ENCODE results near the gene ST6GALNAC1.

- TF ChIP-seq POLR2A (IDR thresholded peaks at IDR 0.05) (no peak), CTCF (IDR thresholded peaks at IDR 0.05) (no peak), POLR2AphosphoS5 (IDR thresholded peaks at IDR 0.05) (no peak), EP300 (IDR thresholded peaks at IDR 0.05; ENCODE audit: low read depth) (no peak)
Measured at GRCh38 chr17:76576189-76576588, 67.4 kb downstream of the ST6GALNAC1 start.

All from transverse colon (tissue), 4 donors.